SW480 (cell line): Measurements from ENCODE around the gene NAT9.

Source experiments
- DNase-seq: peaks from one replicate; pipeline ENCODE4 v3.0.0-alpha.2; 2016; ENCODE audit warnings: low spot score

Gene NAT9

GRCh38 chr17:74728702-74729075 is 47.5 kb downstream of the NAT9 start:
- DNase-seq, result no peak

GRCh38 chr17:74728033-74728701 is 48.0 kb downstream of the NAT9 start:
- no peak for DNase-seq

- DNase-seq, result no peak
Observed at GRCh38 chr17:74725111-74725510, 51.0 kb downstream of the NAT9 start.

- DNase-seq, result no peak
Observed at GRCh38 chr17:74723891-74724290, 52.3 kb downstream of the NAT9 start.

GRCh38 chr17:74722782-74723181 is 53.4 kb downstream of the NAT9 start:
- no peak for DNase-seq
